HS-27A (cell line): ENCODE data around the gene TMF1.

Source experiments
- DNase-seq: peaks from one replicate; pipeline ENCODE4 v3.0.0-alpha.2; 2012; ENCODE audit warnings: low read depth, missing footprints

The TMF1 gene

DNA sequence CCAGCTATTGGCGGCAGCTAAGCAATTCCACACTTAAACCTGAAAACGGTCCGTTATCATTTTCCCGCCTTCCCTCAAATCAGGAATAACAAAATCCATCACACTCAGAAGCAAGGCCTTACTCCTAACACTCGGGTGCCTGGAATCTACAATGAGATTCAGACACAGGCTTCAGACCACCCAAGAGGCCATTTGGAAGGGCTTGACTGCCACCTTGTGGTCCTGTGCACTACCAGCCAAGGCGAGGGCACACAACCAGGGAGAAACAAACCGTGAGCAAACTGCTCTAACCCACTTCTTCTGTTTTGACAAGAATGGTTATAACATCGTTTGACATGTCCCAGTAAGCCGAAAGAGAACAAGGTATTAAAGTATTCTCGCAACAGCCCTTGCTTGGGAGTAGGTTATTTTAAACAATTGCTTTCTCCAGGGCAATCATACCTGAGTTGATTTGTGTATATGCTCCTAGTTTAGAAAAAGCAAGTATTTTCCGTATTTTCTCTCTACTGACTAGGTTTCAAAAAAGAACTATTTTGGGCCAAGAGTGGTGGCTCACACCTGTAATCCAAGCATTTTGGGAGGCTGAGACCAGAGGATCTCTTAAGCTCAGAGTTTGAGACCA, 79.7 kb downstream of the TMF1 start:
- DNase-seq, result peak; percentile 22
